Esophagus squamous epithelium (tissue), 4 donors: Measurements from ENCODE around the gene SPNS2.

Source experiments
- POLR2A ChIP-seq, 4 donors: fragments of 450-650 bp; IDR thresholded peaks; one replicate each; pipeline ENCODE4 v1.6.1; 2017; ENCODE audit warnings: antibody characterized with exemption in 4 of 4, mild to moderate bottlenecking in 4 of 4, moderate library complexity in 3 of 4
- TF ChIP-seq, protein P1 (sequence below), 6 experiments: fragments of 450-650 bp in 4 of 6; fragments of 200-600 bp in 2 of 6; sonication (generic) in 2 of 6; IDR thresholded peaks; one replicate each; pipeline ENCODE4 v1.5.1; 2016 to 2019; ENCODE audit warnings: antibody characterized with exemption in 6 of 6, mild to moderate bottlenecking in 4 of 6, moderate library complexity in 4 of 6

DNA sequence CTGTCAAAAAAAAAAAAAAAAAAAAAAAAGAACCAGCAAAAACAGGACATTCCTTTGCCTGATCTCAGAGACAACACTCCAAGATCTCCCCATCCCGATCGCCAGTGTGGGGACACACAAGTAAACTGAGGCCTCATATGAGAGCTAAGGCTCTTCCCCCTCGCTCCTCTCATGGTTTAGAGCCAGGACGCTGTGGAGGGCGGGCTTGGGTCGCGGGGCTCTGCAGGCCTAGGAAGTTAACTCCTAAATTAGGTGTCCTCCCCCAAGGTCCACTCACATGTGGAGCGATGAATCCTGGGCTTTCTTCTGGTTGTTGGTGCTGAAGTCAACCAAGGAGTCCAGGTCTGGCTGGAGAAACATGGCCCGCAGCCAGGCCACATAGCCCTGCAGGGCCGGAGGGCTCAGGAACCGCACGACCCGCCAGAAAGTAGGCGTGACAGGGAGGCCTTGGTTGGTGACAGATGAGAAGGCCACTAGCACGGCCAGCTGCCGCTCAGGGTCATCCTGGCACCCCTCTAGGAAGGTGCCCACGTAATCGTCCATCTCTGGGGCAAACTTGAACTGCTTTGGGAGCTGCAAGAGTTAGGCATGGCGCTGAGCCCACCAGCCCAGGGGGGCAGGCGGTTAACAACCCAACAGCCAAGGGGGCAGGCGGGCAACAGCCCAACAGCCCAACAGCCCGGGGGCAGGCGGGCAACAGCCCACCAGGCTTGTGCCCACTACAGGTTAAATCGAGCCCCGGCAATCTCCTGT lies 51.3 kb downstream of the SPNS2 start:
- no peak for TF ChIP-seq POLR2A (IDR thresholded peaks at IDR 0.05)
- TF ChIP-seq, protein P1, sequence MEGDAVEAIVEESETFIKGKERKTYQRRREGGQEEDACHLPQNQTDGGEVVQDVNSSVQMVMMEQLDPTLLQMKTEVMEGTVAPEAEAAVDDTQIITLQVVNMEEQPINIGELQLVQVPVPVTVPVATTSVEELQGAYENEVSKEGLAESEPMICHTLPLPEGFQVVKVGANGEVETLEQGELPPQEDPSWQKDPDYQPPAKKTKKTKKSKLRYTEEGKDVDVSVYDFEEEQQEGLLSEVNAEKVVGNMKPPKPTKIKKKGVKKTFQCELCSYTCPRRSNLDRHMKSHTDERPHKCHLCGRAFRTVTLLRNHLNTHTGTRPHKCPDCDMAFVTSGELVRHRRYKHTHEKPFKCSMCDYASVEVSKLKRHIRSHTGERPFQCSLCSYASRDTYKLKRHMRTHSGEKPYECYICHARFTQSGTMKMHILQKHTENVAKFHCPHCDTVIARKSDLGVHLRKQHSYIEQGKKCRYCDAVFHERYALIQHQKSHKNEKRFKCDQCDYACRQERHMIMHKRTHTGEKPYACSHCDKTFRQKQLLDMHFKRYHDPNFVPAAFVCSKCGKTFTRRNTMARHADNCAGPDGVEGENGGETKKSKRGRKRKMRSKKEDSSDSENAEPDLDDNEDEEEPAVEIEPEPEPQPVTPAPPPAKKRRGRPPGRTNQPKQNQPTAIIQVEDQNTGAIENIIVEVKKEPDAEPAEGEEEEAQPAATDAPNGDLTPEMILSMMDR (IDR thresholded peaks at IDR 0.05) = no peak
